CD8-positive, alpha-beta memory T cell (primary cell): ENCODE results near the gene CHST11. TPM values are rescaled to one million over a fixed set of nuclear protein-coding genes. Genes with fewer than 3 reads are reported as not detected.

Source experiments
- CTCF ChIA-PET: fragments of 350-600 bp; sonication (Branson Sonifier 250); formaldehyde crosslinking; loops from one replicate; lab custom pipeline; 2021; ENCODE audit warnings: antibody characterized with exemption; lab: Charles Lee
- POLR2A ChIA-PET: fragments of 350-600 bp; sonication (Branson Sonifier 250); formaldehyde crosslinking; loops from one replicate; lab custom pipeline; 2021; ENCODE audit warnings: antibody characterized with exemption; lab: Charles Lee
- DNase-seq, 5 donors: peaks; one replicate each; pipeline versions ENCODE4 v3.0.0 to v3.0.0-alpha.2; 2020 to 2022; ENCODE audit warnings: mixed read lengths in 1 of 5
- H3K27ac ChIP-seq: one replicate; pipeline ENCODE4 v1.7.0; 2013; ENCODE audit warnings: low read depth, mild to moderate bottlenecking, low read length, moderate library complexity
- H3K27me3 ChIP-seq: 2 replicates; pipeline ENCODE4 v1.7.0; 2013; ENCODE audit warnings: low read length, mild to moderate bottlenecking; ENCODE audit not compliant: insufficient read depth, poor library complexity, severe bottlenecking
- H3K36me3 ChIP-seq: 2 replicates; pipeline ENCODE4 v1.7.0; 2013; ENCODE audit warnings: mild to moderate bottlenecking, low read length, moderate library complexity; ENCODE audit not compliant: insufficient read depth
- H3K4me1 ChIP-seq: 2 replicates; pipeline ENCODE4 v1.7.0; 2013; ENCODE audit warnings: mild to moderate bottlenecking, low read length, moderate library complexity; ENCODE audit not compliant: insufficient read depth
- H3K4me3 ChIP-seq: 2 replicates; pipeline ENCODE4 v1.7.0; 2013; ENCODE audit warnings: mild to moderate bottlenecking, low read length
- H3K9me3 ChIP-seq: 2 replicates; pipeline ENCODE4 v1.7.0; 2013; ENCODE audit warnings: mild to moderate bottlenecking, low read length
- H3K27ac Mint-ChIP-seq, 8 donors: one replicate each; pipeline ENCODE4 v1.8.0; 2020 to 2021; ENCODE audit warnings: mixed read lengths in 8 of 8, mild to moderate bottlenecking in 6 of 8, inconsistent platforms in 3 of 8, moderate library complexity in 3 of 8
- H3K27me3 Mint-ChIP-seq, 2 donors: one replicate each; pipeline ENCODE4 v1.8.0; 2020 to 2021; ENCODE audit warnings: mixed read lengths in 2 of 2, mild to moderate bottlenecking in 1 of 2, moderate library complexity in 1 of 2
- H3K36me3 Mint-ChIP-seq, 3 donors: one replicate each; pipeline ENCODE4 v1.8.0; 2020 to 2021; ENCODE audit warnings: mixed read lengths in 3 of 3, inconsistent platforms in 1 of 3, mild to moderate bottlenecking in 1 of 3
- H3K4me1 Mint-ChIP-seq, 3 donors: one replicate each; pipeline ENCODE4 v1.8.0; 2020 to 2021; ENCODE audit warnings: mixed read lengths in 3 of 3, inconsistent platforms in 1 of 3, mild to moderate bottlenecking in 1 of 3
- H3K4me3 Mint-ChIP-seq, 7 donors: one replicate each; pipeline ENCODE4 v1.8.0; 2020 to 2021; ENCODE audit warnings: mixed read lengths in 7 of 7, mild to moderate bottlenecking in 6 of 7, moderate library complexity in 4 of 7, inconsistent platforms in 2 of 7
- H3K9me3 Mint-ChIP-seq, 5 donors: one replicate each; pipeline ENCODE4 v1.8.0; 2020 to 2022; ENCODE audit warnings: mixed read lengths in 5 of 5, mild to moderate bottlenecking in 3 of 5, moderate library complexity in 2 of 5, inconsistent platforms in 1 of 5
- polyA plus RNA-seq: library from polyadenylated mRNA; unstranded; fragments of 300-500 nt; fragmentation: Illumina TruSeq; gene quantifications from one replicate; pipeline ENCODE4 v1.2.3, GENCODE V29; 2021
- total RNA-seq, 2 experiments: library from RNA; stranded (reverse); gene quantifications; one replicate each; pipeline ENCODE4 v1.2.3, GENCODE V29; 2021

The CHST11 gene
- total and polyA plus RNA-seq, 3 experiments from 2014 or later, result 47.8 to 76.8 (median 51.5) TPM

DNA sequence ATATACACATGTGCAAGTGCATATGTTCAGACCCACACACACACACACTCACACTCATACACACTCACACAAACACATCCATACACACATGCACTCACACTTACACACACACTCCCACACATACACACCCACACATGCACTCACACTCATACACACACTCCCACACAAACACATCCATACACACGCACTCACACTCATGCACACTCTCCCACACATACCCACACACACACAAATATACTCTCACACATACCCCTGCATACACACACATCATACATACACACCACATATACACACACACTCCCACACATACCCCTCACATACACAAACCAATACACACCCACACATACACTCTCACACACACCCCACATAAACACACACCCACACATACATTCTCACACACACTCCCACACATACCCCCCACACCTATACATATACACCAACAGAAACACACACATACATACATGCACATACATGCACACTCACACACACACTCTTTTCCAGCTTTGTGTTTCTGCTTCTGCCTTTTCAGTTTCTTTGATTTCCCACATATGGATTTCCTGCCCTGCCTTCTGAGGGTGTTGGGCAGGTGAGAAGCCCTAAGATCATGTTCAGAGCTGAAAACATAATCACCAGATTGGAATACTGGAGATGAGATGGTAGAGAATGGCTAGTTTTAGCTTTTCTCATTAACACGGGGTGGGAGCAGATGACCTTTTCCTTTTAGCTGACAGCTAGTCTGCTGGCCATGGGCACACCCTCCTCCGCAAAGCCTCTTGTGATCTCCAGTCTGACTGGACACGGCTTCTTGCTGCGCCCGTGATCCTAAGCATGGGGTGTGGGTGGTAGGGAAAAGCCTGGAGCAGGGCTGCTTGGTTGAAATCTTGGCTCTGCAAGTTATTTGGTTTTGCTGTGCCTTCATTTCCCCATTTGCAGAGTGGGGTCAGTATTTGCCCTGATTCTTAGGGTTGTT lies 214.0 kb downstream of the CHST11 start:
- no peaks in the 10 kb centered on the region for H3K27me3 ChIP-seq
- no peaks in the 10 kb centered on the region for H3K36me3 ChIP-seq
- Mint-ChIP-seq H3K4me3 (peak overlapping the region; percentile 42 to 78 (median 71)), H3K9me3 (no peaks in the 10 kb centered on the region), H3K27me3 (no peaks in the 10 kb centered on the region), H3K36me3 (peaks cover 0 to 9% (median 0%) of the 10 kb centered on the region in 3 donors), H3K27ac (peak overlapping the region; percentile 47 to 94 (median 88)), H3K4me1 (peaks cover 60 to 86% (median 73%) of the 10 kb centered on the region in 3 donors)
- no peak overlapping the region for H3K27ac ChIP-seq
- peaks cover 49% of the 10 kb centered on the region for H3K4me1 ChIP-seq
- DNase-seq, result no peak
- ChIA-PET CTCF (interaction anchor here (1.0 kb wide), 1 partner anchor 289 kb away, joined by 3 read pairs; no protein-coding TSS in a partner anchor), POLR2A (no interaction called here)
- no peak overlapping the region for H3K4me3 ChIP-seq
- no peaks in the 10 kb centered on the region for H3K9me3 ChIP-seq

DNA sequence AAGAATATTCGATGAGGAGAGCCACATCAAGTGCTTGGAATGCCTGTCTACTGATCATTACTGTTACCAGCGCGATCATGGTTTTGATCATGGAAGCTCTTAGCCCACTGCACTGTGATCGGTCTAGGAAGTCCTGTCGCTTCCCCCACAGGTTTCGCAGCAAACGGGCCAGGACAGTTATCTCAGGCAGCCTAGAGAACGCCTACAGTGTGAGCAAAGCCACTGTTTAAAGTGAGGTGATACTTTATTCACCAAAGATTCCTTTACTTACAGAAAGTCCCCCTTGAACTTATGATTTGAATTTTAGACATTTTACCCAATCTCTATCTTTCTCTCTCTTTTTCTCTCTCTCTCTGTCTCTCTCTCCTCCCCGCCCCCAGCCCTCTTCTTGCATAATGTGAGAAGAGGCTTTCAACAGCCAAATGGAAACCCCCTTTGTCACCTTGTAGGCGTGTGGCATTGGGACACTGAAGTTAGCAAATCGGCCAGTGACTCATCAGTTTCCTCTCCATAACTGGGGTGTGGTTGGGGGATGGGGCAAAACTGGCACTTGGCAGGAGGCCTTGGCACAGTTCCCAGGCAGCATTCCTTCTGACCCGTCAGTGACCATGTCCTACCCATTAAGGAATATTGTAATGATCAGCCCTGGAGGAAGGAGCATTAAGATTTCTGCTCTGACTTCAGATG lies 214.8 kb downstream of the CHST11 start:
- no peaks in the 10 kb centered on the region for H3K9me3 ChIP-seq
- H3K4me3 ChIP-seq, result no peak overlapping the region
- POLR2A ChIA-PET, result interaction anchor here (0.5 kb wide), 1 partner anchor 161 kb away, joined by 3 read pairs; no protein-coding TSS in a partner anchor
- no peaks in the 10 kb centered on the region for H3K36me3 ChIP-seq
- DNase-seq, result peak in 4 of 5 donors; percentile 65 to 85 (median 68)
- H3K27me3 ChIP-seq, result no peaks in the 10 kb centered on the region
- Mint-ChIP-seq H3K9me3 (no peaks in the 10 kb centered on the region), H3K27ac (peak overlapping the region; percentile 47 to 94 (median 88)), H3K4me3 (peak overlapping the region; percentile 42 to 78 (median 71)), H3K27me3 (no peaks in the 10 kb centered on the region), H3K36me3 (peaks cover 0 to 8% (median 0%) of the 10 kb centered on the region in 3 donors), H3K4me1 (peaks cover 57 to 89% (median 69%) of the 10 kb centered on the region in 3 donors)
- peaks cover 49% of the 10 kb centered on the region for H3K4me1 ChIP-seq
- H3K27ac ChIP-seq, result no peak overlapping the region
- CTCF ChIA-PET, result interaction anchor here (1.6 kb wide), 1 partner anchor 290 kb away, joined by 4 read pairs; no protein-coding TSS in a partner anchor

DNA sequence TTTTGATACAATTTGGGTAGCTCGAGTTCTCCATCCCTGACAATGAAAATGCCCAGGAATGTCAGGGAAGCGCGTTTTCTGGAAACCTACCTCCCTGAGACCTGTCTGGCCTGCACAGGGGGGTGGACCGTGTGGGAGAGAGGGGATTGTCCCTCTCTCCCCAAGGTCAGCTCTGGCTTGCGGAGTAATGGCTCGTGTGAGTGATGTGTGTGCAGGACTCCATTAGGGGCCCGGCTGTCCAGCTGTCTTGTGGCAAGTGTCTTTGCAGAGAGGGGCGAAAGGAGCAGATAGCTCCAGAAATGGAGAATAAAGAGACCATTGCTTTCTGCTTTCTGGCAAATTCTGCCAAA lies 215.3 kb downstream of the CHST11 start:
- H3K4me3 ChIP-seq, result no peak overlapping the region
- Mint-ChIP-seq H3K4me3 (peak overlapping the region in 5 of 7 donors; percentile 6 to 78 (median 71)), H3K9me3 (no peaks in the 10 kb centered on the region), H3K36me3 (peaks cover 0 to 7% (median 0%) of the 10 kb centered on the region in 3 donors), H3K27ac (peak overlapping the region in 7 of 8 donors; percentile 47 to 94 (median 87)), H3K4me1 (peaks cover 60 to 92% (median 74%) of the 10 kb centered on the region in 3 donors), H3K27me3 (no peaks in the 10 kb centered on the region)
- no peaks in the 10 kb centered on the region for H3K27me3 ChIP-seq
- POLR2A ChIA-PET, result interaction anchor here (0.5 kb wide), 1 partner anchor 160 kb away, joined by 3 read pairs; no protein-coding TSS in a partner anchor
- H3K36me3 ChIP-seq, result no peaks in the 10 kb centered on the region
- CTCF ChIA-PET, result interaction anchor here (1.6 kb wide), 1 partner anchor 291 kb away, joined by 4 read pairs; no protein-coding TSS in a partner anchor
- no peak overlapping the region for H3K27ac ChIP-seq
- H3K9me3 ChIP-seq, result no peaks in the 10 kb centered on the region
- H3K4me1 ChIP-seq, result peaks cover 47% of the 10 kb centered on the region
- DNase-seq, result no peak

DNA sequence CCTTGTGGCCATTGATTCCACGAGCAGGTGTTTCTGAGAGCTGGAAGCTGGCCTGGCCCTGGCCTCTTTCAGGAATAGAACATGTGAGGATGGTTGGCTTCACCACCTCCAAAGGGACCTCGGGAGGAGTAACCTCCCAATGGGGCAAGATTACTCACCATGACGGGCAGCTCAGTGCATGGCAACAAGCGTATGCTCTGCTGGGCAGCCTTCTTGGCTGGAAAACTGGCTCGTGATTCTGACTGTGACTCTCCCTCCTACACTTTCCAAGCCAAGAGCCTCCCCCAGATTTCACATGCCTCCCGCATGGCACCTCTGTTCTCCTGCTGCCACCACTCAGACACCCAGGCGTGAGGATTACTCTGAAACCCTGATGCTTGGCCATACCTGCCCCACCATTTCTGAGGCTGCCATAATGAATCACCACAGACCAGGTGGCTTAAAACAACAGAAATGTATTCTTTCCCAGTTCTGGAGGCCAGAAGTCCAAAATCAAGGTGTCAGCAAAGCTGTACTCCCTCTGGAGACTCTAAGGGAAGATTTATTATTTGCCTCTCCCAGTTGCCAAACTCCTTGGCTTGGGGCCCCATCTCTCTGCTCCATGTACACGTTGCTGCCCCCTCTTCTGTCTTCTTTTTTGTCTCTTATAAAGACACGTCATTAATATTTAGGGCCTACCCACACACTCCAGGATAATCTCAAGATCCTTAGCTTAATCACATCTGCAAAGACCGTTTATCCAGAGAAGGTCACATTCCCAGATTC lies 215.9 kb downstream of the CHST11 start:
- H3K9me3 ChIP-seq, result no peaks in the 10 kb centered on the region
- Mint-ChIP-seq H3K27me3 (no peaks in the 10 kb centered on the region), H3K36me3 (peaks cover 0 to 5% (median 0%) of the 10 kb centered on the region in 3 donors), H3K27ac (peak overlapping the region in 6 of 8 donors; percentile 47 to 87 (median 66)), H3K9me3 (no peaks in the 10 kb centered on the region), H3K4me3 (no peak overlapping the region), H3K4me1 (peaks cover 66 to 92% (median 80%) of the 10 kb centered on the region in 3 donors)
- no peaks in the 10 kb centered on the region for H3K27me3 ChIP-seq
- DNase-seq, result no peak
- CTCF ChIA-PET, result interaction anchor here (0.8 to 1.6 kb wide), 2 partner anchors 12 to 291 kb away, joined by 3 to 4 read pairs; no protein-coding TSS in a partner anchor
- H3K36me3 ChIP-seq, result no peaks in the 10 kb centered on the region
- H3K4me1 ChIP-seq, result peaks cover 42% of the 10 kb centered on the region
- no peak overlapping the region for H3K4me3 ChIP-seq
- POLR2A ChIA-PET, result interaction anchor here (0.6 kb wide), 1 partner anchor 18 kb away, joined by 4 read pairs; no protein-coding TSS in a partner anchor
- H3K27ac ChIP-seq, result no peak overlapping the region

DNA sequence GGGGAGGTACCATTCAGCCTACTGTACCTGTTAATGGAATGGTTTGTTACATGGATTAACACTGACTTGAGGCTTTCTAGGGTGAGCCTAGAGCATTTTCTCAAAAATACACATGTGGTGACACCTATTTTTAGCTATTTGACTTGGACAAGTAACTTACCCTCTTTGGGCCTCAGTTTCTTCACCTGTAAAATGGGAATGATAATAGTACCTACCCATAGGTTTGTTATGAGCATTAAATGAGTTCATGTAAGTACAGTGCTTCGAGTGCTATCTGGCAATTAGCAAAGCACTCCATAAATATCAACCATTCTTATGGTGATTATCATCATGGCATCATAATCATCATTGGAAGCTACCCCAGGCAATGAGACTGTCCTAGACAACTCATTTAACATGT lies 216.5 kb downstream of the CHST11 start:
- no peak overlapping the region for H3K4me3 ChIP-seq
- Mint-ChIP-seq H3K4me3 (no peak overlapping the region), H3K9me3 (no peaks in the 10 kb centered on the region), H3K27me3 (no peaks in the 10 kb centered on the region), H3K4me1 (peaks cover 68 to 92% (median 80%) of the 10 kb centered on the region in 3 donors), H3K27ac (peak overlapping the region in 4 of 8 donors; percentile 15 to 70 (median 64)), H3K36me3 (peaks cover 0 to 2% (median 0%) of the 10 kb centered on the region in 3 donors)
- no peaks in the 10 kb centered on the region for H3K27me3 ChIP-seq
- peaks cover 41% of the 10 kb centered on the region for H3K4me1 ChIP-seq
- no peak overlapping the region for H3K27ac ChIP-seq
- POLR2A ChIA-PET, result interaction anchor here (0.6 kb wide), 1 partner anchor 18 kb away, joined by 4 read pairs; no protein-coding TSS in a partner anchor
- no peak for DNase-seq
- no peaks in the 10 kb centered on the region for H3K36me3 ChIP-seq
- H3K9me3 ChIP-seq, result no peaks in the 10 kb centered on the region
- CTCF ChIA-PET, result interaction anchor here (0.8 to 1.6 kb wide), 2 partner anchors 12 to 292 kb away, joined by 3 to 4 read pairs; no protein-coding TSS in a partner anchor

GRCh38 chr12:104673696-104674482 lies 217.1 kb downstream of the CHST11 start:
- Mint-ChIP-seq H3K9me3 (no peaks in the 10 kb centered on the region), H3K27ac (peak overlapping the region in 5 of 8 donors; percentile 64 to 90 (median 70)), H3K4me3 (peak overlapping the region in 1 of 7 donors; percentile 6), H3K36me3 (no peaks in the 10 kb centered on the region), H3K4me1 (peaks cover 66 to 92% (median 80%) of the 10 kb centered on the region in 3 donors), H3K27me3 (no peaks in the 10 kb centered on the region)
- ChIA-PET POLR2A (no interaction called here), CTCF (interaction anchor here (0.8 kb wide), 1 partner anchor 13 kb away, joined by 3 read pairs; no protein-coding TSS in a partner anchor)
- Histone ChIP-seq H3K36me3 (no peaks in the 10 kb centered on the region), H3K4me1 (peaks cover 37% of the 10 kb centered on the region), H3K27me3 (no peaks in the 10 kb centered on the region), H3K4me3 (no peak overlapping the region), H3K27ac (no peak overlapping the region), H3K9me3 (no peaks in the 10 kb centered on the region)
- DNase-seq, result no peak
